GM19438 (cell line): Measurements from ENCODE around the gene BANP.
"Not testable (repeated sequence)": the region's sequence is repeated elsewhere in the genome, so short reads cannot be mapped to it uniquely, and the experiment has no call there.

Experiments used
- ATAC-seq: cut with Tn5 transposase; IDR thresholded peaks from one replicate; pipeline ENCODE4 v1.9.1; 2021; ENCODE audit warnings: low read depth; ENCODE audit not compliant: unreplicated experiment

BANP gene

DNA sequence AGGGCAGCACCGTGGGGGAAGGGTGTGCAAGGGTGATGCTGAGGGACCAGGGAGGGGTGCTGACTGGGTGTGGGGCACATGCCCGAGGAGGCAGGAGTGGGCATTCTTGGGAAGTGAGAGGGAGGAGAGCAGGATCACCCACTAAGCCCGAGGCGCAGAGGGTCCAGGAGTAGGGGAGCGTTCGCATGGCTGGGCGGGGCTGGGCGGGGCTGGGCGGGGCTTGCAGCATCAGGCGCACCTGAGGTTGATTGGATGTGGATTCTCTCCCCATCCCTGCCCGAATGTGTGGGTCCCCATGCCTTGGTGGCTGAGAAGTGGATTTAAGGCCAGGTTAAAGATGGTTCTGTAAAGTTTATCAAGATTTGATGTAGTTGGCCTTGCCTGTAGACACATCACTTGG lies 14.2 kb downstream of the BANP start:
- ATAC-seq, result no peak

GRCh38 chr16:87966064-87966645 lies 14.9 kb downstream of the BANP start:
- ATAC-seq, result no peak

- ATAC-seq, result no peak
Observed at GRCh38 chr16:87966685-87967185, 15.5 kb downstream of the BANP start.

- no peak for ATAC-seq
Observed at GRCh38 chr16:87968541-87968940, 17.3 kb downstream of the BANP start.

GRCh38 chr16:87970186-87970585 lies 19.0 kb downstream of the BANP start:
- no peak for ATAC-seq

GRCh38 chr16:87971933-87972332 lies 20.7 kb downstream of the BANP start:
- ATAC-seq, result no peak

DNA sequence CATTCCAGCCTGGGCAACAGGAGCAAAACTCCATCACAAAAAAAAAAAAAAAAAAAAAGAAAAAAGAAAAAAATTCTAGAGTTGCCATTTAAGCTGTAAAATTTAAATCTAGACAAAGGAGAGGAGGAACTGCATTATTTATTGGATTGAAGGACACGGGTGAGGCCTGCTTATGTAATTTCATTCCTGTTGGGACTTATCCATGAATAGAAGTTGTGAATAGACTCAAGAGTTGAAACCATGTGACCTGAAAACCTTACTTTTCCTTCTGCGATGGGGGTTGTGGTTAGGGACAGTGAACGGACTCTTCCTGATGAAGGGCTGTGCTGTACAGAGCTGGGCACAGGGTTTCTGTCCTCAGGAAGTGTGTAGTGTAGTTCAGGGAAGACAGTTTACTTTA lies 22.5 kb downstream of the BANP start:
- no peak for ATAC-seq

GRCh38 chr16:87974178-87974577 lies 22.9 kb downstream of the BANP start:
- ATAC-seq, result no peak

- ATAC-seq, result no peak
Observed at GRCh38 chr16:87976665-87977064, 25.4 kb downstream of the BANP start.

GRCh38 chr16:87978127-87978526 lies 26.9 kb downstream of the BANP start:
- no peak for ATAC-seq

DNA sequence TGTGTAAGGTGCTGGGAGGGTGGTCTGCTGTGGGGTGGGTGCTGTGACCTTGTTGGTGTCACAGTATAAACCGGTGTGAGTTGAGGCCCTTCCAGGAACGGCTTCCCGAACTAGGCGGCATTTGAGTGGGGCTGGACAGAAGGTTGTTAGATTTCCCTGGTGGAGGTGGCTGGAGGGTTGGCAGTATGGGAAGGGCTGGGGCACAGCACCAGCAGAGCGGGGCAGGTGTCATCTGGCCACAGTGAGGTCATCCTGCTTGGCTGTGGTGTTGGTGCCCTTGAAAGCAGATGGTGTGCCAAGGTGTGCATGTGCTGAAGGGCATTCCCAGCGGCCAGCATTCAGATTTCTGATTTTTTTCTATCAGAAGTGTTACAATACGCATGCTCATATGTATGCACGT lies 28.1 kb downstream of the BANP start:
- no peak for ATAC-seq

DNA sequence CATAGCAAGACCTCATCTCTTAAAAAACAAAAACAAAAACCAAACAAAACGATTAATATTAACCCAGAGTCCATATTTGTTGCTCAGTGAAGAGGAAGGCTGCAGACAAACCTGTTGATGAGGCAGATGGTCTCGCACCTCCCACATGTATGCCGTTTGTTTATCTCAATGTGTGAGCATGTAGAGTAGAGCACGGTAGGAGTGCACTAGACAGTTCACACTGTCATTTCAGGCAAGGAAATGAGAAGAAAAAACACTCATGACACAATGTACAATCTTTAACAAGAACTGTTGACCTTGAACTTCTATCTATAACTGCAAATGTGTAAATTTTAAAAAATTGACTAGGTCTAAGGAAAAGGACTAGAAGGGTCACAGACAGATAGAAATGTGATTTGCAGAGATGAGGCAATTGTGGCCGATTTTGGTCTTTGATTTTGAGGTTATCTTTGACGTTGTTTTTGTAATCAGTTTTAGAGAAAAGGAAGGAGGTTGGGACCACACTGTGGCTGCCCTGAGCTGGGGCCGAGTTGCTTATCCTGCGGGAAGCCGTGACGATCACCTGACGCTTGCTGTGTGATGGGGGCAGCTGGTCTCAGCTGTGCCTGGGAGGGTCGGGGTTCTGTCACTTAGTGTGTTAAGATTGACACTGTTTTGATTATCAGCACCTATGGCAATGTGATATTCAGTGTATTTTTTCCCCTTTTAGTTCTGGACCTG lies 28.8 kb downstream of the BANP start:
- not testable (repeated sequence) for ATAC-seq

- not testable (repeated sequence) for ATAC-seq
Observed at GRCh38 chr16:87981376-87981775, 30.1 kb downstream of the BANP start.

GRCh38 chr16:87982581-87983041 lies 31.4 kb downstream of the BANP start:
- ATAC-seq, result no peak

- not testable (repeated sequence) for ATAC-seq
Observed at GRCh38 chr16:87983072-87983736, 32.0 kb downstream of the BANP start.

DNA sequence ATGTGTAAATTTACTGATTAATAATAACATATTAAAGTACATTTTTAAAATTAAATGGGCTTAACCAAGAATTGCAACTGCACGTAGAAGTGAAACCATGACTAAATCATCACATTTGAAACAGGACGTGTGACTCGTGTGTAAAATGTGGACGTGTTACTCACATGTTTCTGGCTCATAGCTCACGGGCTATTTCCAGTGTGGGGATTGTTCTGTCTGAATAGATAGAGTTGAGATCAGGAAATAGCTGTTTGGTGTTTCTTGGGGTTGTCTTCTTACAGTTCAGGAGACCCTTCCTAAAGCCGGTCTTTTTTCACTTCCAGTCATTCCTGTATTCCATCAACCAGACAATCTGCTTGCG lies 32.5 kb downstream of the BANP start:
- ATAC-seq, result not testable (repeated sequence)

GRCh38 chr16:87984180-87984579 lies 32.9 kb downstream of the BANP start:
- ATAC-seq, result not testable (repeated sequence)

- no peak for ATAC-seq
Observed at GRCh38 chr16:87984632-87985267, 33.5 kb downstream of the BANP start.

DNA sequence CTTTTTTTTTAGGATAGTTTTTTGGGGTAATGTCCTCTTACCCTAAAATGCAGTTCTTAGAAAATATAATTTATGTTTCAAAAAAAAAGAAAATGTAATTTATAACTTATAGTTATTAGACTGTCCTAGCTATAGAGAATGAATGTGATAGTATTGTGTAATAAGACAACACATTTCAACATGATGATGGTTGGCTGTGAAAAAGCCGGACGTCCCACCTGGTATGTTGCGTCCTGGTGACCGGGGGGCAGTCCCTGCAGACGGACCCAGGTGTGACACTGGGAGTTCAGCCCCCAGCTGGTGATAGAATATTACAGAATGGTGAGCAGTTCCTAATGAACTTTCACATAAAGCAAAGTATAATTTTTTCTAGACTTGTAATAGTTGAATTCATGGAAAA lies 34.3 kb downstream of the BANP start:
- not testable (repeated sequence) for ATAC-seq

DNA sequence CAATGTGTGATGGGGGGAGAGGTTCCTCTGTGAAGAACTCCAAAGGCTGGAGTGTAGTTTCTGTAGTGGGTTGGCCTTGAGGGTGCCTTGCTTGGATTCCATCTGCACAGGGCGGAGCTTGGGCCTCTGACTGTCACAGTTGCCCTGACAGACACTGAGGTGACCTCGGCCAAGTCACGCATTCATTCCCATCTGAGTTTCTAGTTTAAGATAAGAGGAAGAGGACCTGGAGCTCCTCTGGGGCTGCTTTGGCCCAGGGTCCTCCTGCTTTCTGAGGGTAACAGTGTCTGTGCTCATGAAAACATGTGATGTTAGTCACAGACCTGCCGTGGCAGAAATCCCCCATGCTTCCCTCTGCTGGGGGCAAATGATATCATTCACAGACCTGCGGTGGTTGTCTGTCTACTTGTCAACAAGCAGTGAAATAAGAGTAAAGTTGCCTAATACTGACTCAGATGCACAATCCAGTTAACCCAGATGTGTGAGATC lies 35.2 kb downstream of the BANP start:
- ATAC-seq, result not testable (repeated sequence)

DNA sequence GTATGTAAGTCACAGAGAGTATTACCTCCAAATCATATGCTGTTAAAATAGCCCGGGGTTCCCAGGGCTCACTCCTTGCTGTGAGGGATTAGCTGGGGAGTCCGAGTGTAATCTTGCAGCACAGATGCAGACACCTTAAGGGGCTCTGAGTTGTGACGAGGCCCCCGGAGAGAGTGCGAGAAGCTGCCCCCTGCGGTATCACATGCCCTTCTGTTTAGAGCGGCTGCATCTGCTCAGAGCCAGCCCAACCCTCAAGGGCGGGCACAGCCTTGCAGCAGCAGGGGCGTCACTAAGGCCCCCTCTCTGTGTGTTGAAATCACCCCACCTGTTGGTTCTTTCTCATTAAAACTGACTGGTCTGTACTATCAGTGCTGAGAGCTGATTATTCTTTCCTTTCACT lies 37.4 kb downstream of the BANP start:
- ATAC-seq, result not testable (repeated sequence)
